Measurements from ENCODE around the gene KCNJ9.
A peak's percentile ranks its signal among the peaks of the same experiment; 100 is the strongest.

KCNJ9 gene

DNA sequence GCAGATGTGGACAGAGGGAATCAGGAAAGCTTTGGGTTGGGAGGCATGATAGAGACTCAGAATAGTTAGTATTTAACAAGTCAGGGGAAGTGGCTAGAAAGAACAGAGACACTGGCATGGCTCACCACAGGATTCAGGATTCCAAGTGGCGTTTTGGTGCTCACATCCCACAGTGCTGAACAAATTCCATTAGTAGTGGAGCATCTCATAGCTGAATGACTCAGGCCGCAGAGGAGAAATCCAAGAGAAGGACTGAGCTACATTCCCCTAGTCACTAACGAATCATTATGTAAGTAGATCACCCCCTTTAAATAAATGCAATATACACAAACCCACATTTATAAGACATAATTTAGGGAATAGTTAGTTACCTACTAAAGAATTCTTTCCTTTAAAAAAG is 5.0 kb upstream of the KCNJ9 start:
- no peak for TF ChIP-seq GATA2 (IDR thresholded peaks at IDR 0.05; ENCODE audit: low read depth, low read length)
- no peak for TF ChIP-seq GATA3 (IDR thresholded peaks at IDR 0.05; ENCODE audit: low read depth, low read length)

DNA sequence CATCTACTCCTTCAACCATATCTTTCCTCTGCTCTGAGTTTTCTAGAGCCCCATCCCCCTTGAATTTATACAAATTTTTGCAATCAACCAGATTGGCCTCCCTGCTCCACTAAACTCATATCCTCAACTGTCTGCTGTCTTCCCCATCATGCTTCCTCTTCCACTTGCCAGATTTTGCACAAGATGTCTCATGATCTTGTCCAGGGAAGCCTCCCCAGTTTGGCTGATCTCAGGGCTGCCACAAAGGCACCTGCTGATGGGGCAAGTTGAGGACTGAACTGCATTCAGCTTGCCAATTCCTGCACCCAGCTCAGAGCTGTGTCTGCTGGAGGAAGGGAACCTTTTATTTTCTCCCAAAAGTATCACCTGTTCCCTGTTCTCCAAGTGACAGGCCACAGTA is 3.9 kb upstream of the KCNJ9 start:
- no peak for TF ChIP-seq GATA2 (IDR thresholded peaks at IDR 0.05; ENCODE audit: low read depth, low read length)
- no peak for TF ChIP-seq GATA3 (IDR thresholded peaks at IDR 0.05; ENCODE audit: low read depth, low read length)

DNA sequence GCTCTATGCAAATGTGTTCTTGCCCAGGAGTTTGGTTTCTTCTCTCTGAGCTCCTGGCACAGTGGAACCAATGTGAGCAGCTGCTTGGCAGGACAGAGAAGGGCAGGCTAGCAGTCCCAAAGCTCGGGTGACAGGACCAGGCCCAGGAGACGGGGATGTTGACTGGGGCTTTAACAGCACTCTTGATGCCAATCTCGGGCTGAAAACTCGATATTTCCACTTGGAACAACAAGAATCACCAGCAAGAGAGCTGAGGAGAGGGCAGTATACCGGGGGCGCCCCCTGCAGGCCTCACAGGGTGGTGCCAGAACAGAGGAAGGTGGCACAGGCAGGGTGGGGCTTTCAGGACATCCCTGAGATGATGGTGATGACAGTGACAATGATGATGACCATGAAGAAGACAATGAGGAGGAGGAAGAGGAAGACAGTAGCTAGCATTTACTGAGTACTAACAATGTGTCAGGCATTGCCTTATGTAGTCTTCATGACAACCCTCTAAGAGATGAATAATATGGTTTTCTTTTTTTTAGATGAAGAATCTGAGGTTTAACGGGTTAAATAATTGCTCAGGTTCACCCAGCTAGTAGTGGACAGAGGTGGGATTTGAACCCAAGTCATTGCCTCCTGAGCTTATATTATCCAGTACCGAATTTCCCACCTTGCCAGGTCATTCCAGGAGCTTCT is 2.7 kb upstream of the KCNJ9 start:
- no peak for TF ChIP-seq GATA2 (IDR thresholded peaks at IDR 0.05; ENCODE audit: low read depth, low read length)

- TF ChIP-seq GATA2 (IDR thresholded peaks at IDR 0.05; ENCODE audit: low read depth, low read length), result no peak
- no peak for TF ChIP-seq GATA3 (IDR thresholded peaks at IDR 0.05; ENCODE audit: low read depth, low read length)
Observed at GRCh38 chr1:160079448-160079847, 1.9 kb upstream of the KCNJ9 start.

GRCh38 chr1:160080381-160081100 is 797 bp upstream of the KCNJ9 start:
- TF ChIP-seq GATA2 (IDR thresholded peaks at IDR 0.05; ENCODE audit: low read depth, low read length) (no peak), GATA3 (IDR thresholded peaks at IDR 0.05; ENCODE audit: low read depth, low read length) (no peak)

DNA sequence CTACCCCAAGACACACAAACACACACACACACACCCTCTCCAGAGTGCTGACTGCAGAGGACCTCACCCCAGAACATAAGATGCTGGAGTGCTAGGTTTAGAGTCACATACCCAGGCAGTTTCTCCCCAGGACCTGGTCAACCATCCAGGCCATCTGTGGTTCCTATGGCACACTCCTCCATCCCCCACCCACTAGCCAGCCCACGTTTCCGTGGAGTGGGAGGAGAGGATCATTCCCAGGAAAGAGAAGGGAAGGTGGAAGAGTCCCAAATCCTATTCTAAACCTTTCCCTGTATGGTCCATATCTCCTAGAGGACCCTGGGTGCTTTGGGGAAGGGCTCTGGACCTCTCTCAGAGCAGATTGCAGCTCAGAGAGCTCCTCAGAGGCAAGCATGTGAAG is 1.1 kb downstream of the KCNJ9 start:
- TF ChIP-seq GATA2 (IDR thresholded peaks at IDR 0.05; ENCODE audit: low read depth, low read length) (no peak), GATA3 (IDR thresholded peaks at IDR 0.05; ENCODE audit: low read depth, low read length) (no peak)

- TF ChIP-seq GATA3 (IDR thresholded peaks at IDR 0.05; ENCODE audit: low read depth, low read length) (no peak), GATA2 (IDR thresholded peaks at IDR 0.05; ENCODE audit: low read depth, low read length) (no peak)
Observed at GRCh38 chr1:160082926-160083325, 1.6 kb downstream of the KCNJ9 start.

GRCh38 chr1:160083968-160084770 is 2.8 kb downstream of the KCNJ9 start:
- no peak for TF ChIP-seq GATA2 (IDR thresholded peaks at IDR 0.05; ENCODE audit: low read depth, low read length)

DNA sequence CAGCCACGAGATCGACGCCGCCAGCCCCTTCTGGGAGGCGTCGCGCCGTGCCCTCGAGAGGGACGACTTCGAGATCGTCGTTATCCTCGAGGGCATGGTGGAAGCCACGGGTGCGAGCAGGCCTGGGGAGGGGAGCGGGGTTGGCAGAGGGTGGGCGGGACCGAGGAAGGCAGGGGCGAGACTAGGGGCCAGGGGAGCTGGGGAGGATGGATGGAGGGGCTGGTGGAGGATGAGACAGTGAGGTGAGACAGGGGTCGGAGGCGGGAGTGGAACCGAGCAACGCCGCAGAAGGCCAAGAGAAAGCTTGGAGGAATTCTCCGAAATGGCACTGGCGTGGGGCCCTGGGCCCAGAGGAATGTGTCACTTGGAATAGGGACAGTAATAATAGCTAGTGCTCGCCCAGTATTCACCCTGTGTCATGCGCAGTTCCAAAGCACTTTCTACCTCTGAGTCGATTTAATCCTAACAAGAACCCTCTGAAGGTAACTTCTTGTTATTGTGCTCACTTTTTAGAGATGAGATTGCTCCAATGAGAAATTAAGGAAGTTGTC is 3.5 kb downstream of the KCNJ9 start:
- no peak for TF ChIP-seq GATA3 (IDR thresholded peaks at IDR 0.05; ENCODE audit: low read depth, low read length)
- no peak for TF ChIP-seq GATA2 (IDR thresholded peaks at IDR 0.05; ENCODE audit: low read depth, low read length)

- TF ChIP-seq GATA2 (IDR thresholded peaks at IDR 0.05; ENCODE audit: low read depth, low read length) (peak; percentile 82), GATA3 (IDR thresholded peaks at IDR 0.05; ENCODE audit: low read depth, low read length) (no peak)
Observed at GRCh38 chr1:160085686-160086455, 4.5 kb downstream of the KCNJ9 start.

GRCh38 chr1:160086456-160086892 is 5.1 kb downstream of the KCNJ9 start:
- no peak for TF ChIP-seq GATA3 (IDR thresholded peaks at IDR 0.05; ENCODE audit: low read depth, low read length)
- TF ChIP-seq GATA2 (IDR thresholded peaks at IDR 0.05; ENCODE audit: low read depth, low read length), result no peak

DNA sequence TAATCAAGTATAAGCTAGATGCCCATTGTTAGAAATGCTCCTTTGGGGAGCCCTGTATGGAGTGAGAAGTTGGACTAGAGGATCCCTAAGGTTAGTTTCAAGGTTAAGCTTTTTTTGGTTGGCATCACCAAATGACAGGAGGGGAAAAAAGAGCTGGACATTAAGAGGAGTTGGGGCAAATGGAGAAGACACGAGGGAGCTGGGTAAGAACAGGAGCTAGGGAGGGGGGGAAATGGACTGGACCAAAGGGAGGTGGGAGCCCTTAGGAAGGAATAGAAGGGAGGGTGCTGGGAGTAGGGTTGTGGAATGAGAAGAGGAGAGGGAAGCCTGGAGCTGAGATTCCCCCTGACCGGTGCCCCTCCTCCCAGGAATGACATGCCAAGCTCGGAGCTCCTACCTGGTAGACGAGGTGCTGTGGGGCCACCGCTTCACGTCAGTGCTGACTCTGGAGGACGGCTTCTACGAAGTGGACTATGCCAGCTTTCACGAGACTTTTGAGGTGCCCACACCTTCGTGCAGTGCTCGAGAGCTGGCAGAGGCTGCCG is 5.9 kb downstream of the KCNJ9 start:
- TF ChIP-seq GATA3 (IDR thresholded peaks at IDR 0.05; ENCODE audit: low read depth, low read length), result no peak
- TF ChIP-seq GATA2 (IDR thresholded peaks at IDR 0.05; ENCODE audit: low read depth, low read length), result no peak

DNA sequence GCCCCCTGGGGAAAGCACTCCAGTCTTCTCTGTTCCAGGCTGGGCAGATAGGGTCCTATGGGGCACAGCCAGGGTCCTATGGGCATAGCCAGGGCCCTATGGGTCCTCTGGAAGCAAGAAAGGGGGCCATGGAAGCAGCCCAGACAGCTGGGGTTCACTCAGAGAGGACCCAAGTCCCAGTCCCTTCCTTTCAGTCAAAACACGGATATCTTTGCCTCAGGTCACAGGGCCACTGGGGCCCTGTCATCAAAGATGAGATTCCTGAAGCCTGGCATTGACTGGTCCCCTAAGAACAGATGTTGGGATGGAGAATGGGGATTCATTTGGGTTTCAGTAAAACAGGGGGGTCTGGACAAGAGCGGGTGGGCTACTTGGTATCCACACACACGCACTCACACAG is 8.5 kb downstream of the KCNJ9 start:
- TF ChIP-seq GATA2 (IDR thresholded peaks at IDR 0.05; ENCODE audit: low read depth, low read length), result no peak
- no peak for TF ChIP-seq GATA3 (IDR thresholded peaks at IDR 0.05; ENCODE audit: low read depth, low read length)

All from SH-SY5Y (cell line).